HG02588 (cell line): ENCODE results near the gene PAPPA.

Source experiments
- ATAC-seq: cut with Tn5 transposase; IDR thresholded peaks from one replicate; pipeline ENCODE4 v1.9.1; 2021; ENCODE audit warnings: mild to moderate bottlenecking, moderate library complexity; ENCODE audit not compliant: unreplicated experiment

The PAPPA gene

DNA sequence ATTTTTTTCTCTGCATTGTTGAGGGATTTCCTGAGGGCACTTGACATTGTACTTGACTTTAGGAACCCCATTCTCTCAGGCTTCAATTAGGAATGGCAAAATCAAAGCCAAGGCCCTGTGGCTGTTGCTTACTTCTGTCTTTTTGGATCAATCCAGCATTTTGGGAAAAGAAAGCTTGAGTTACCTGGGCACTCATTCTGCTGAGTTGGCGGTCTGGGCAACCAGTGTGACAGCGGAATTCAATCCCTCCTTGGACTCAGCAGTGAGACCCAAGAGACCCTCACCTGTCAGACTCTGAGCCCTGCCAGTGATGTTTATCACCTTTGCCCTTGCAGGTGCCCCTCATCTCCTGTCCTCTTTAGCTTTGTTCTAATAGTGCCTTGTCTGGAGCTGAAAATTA lies 225.3 kb downstream of the PAPPA start:
- ATAC-seq = no peak

DNA sequence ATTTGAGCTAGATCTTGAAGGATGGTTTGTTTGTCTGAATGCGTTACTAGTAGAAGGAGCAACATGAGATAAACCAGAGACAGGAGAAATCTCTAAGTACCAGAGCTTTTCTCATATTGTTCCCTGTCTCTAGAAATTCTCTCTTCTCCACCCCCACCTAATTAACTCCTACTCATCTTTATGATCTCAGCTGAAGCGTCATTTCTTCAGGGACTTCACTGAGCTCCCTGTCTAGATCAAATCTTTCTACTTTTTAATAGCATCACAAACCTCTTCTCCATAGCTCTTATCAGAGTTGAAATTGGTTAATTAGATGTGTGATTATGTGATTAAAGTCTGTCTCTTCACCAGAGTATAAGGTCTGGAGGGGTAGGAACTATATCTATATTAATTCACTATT lies 226.2 kb downstream of the PAPPA start:
- no peak for ATAC-seq

DNA sequence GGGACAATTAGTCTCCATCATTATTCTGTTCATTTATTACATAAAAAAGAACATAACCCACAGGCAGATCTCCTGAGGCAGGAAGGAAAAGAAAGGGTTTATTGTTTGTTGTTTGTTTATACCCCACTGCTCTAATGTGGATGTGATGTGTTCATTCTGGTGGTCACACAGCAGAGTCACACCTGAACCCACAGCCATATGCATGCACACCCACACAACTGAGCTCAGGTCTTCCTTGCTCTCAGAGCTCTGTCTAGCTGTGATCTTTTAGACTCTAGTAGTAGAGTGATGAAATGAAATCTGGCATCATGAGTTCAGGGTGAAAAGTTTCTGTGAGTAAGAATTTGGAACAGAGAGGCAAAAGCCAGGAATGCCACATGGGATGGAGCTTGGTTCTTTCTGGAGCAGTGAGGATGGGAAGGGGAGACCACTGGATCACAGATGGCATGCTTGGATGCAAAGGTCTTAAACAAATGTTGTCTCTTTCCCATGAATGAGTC lies 227.0 kb downstream of the PAPPA start:
- ATAC-seq = no peak

DNA sequence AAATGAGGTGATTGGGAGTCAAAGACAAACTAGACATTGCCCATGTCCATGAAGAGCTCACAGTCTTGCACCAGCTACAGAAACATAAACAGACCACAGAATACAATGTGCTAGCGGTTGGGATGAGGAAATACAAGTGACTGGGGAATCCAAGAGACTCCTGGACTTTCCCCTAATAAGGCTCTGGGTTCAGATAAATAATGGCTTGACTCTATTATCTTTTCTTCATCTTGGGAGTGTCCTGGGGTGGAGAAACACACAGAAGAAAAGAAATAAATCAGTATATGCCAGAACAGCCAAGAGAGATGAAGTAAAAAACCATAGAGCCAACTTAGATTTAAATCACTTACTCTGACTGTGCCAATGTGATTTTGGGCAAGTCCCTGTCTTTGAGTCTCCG lies 227.8 kb downstream of the PAPPA start:
- ATAC-seq = no peak

DNA sequence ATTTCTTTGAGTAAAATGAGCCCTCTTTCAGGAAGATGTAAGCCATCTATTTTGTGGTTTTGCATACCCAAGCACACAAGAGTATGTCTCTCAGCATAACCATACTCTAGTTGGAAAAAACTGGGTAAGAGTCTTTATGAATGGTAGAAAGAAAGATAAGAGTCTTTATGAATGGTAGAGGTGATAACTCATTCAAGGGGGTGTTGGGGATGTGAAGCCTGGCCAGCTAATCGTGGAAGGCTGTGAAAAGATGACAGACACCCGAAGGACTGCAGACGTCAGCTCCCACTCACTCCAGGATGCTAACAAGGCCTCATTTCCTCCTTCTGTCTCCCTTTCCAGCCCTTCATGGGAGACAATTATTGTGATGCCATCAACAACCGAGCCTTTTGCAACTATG lies 228.5 kb downstream of the PAPPA start:
- no peak for ATAC-seq

DNA sequence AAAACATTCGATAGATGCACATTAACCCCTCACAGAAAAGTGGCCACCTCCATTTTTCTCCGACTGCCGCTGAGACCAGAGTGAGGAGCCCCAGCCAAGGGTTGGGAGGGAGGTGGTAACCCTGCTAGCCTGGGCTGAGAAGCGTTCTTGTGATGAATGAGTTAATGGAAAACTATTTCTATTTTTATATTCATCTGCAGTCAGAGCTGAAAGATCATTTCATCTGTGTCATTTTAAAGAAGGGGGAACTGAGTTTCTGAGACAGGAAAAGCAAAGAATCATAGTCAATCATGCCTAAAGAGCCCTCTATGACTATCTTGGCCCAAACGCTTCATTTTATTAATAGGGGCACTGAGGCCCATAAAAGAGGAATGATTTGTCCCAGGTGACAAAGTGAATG lies 229.5 kb downstream of the PAPPA start:
- no peak for ATAC-seq

DNA sequence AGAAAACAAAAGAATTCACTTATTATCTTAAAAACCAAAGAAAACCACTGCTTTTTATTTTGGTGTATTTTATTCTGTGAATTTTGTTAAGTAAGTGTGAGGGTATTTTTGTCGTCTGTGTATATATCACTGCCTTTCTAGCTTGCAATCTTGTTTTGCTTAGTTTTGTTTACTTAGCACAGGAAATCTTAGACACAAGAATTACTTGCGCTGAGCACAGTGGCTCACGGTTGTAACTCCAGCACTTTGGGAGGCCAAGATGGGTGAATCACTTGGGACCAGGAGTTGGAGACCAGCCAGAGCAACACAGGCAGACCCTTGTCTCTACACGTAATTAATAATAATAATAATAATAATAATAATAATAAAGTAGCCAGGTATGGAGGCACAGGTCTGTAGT lies 230.3 kb downstream of the PAPPA start:
- ATAC-seq = no peak

DNA sequence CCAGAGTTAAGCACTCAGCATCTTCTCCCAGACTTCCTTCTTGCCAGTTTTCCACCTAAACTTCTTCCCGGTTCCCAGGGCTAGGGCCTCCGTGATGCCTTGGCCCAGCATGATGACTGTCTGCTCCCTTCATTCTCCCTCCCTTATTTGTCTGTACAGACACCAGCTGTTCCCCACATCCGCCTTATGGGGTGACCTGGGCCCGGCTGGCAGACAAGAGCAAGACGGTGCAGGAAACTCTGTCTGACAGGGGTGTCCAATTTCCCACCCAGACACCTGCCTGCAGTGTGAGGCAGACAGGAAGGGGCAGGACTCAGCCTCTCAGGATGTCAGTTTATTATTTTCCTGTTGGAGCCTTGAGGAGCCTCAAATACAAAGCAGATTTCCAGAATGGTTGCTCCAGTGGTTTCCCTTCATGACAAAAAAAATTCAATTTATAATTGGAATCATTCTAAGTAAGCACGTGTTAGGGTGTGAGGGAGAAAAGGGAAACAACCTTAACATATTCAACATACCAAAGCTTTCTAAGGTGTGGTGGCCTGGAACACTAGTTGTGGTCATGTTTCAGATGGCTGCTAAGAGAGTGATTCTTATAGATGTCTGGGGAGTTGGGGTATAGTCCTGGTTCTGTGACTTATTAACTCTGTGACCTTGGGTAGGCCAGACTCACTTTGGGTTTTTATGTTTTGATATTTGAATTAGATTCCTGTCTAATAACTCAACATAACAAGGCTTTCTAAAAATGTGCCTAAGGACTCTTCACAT lies 234.5 kb downstream of the PAPPA start:
- peak; percentile 40 for ATAC-seq

DNA sequence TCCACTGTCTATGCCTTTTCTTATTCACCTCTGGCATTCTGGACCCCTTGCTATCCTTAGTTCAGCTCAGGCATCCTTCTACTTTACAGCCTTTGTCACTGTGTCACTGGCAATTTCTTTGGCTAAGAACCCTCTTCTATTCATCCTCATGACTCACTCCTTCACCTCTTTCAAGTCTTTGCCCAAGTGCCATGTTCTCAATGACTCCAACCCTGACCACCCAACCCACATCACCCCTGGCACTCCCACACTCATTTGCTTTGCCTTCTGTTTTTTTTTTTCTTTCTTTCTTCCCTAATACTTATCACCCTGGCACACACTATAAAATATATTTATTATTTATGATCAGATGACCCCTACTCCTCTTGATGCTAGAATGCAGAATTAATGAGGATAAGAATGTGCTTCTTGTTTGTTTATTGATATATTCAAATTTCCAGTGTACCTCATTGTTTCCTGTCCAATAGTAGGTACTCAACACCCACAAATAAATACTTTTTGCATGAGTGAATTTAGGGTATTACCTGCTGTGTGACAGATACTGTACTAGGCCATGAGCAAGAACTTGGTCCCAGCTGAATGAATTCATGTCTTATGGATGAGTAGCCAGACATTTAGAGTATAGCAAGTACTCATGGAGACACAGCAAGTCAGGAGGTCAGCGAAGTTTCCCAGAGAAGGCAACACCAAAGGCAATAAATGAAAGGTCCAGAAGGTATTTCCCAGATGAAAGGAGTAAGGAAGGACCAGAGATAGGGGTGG lies 236.1 kb downstream of the PAPPA start:
- no peak for ATAC-seq

DNA sequence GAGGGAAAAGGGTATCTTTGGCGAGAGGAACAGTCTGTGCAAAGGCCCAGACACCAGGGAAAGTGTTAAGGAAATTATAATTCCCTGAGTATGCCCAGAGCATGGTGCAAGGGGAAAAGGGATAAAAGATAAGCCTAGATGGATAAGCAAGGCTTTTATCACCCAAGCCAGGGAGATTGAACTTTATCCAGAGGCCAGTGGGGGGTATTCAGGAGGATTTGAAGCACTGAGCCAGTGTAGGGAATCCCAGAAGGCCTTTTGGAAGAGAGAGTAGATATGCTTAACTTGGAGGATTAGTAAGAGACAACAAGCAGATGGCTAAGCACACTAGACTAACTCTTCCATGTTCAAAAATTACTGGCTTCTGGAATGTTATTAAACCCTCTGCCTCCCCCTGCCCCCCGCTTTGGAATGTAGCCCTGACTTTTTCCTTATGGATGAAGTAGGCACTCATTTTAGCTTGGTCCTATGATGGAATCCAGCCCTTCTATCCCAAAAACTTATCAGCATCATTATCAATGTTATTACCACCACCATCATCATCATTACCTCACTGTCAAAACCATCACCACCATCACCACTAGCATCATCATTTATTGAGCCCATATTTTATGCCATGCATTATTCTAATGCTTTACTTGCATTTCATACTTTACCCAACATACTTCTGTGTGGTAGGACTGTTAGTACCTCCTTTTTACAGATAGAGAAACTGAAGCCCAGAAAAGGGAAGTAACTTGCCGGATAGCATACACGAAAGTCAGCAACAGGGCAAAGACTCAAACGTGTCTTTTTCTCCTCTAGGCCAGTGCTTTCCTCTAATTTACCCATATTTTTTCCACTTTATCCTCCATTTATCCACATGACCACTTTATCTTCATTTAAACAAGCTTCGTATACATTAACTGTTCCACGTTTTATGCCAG lies 237.0 kb downstream of the PAPPA start:
- peak; percentile 70 for ATAC-seq

DNA sequence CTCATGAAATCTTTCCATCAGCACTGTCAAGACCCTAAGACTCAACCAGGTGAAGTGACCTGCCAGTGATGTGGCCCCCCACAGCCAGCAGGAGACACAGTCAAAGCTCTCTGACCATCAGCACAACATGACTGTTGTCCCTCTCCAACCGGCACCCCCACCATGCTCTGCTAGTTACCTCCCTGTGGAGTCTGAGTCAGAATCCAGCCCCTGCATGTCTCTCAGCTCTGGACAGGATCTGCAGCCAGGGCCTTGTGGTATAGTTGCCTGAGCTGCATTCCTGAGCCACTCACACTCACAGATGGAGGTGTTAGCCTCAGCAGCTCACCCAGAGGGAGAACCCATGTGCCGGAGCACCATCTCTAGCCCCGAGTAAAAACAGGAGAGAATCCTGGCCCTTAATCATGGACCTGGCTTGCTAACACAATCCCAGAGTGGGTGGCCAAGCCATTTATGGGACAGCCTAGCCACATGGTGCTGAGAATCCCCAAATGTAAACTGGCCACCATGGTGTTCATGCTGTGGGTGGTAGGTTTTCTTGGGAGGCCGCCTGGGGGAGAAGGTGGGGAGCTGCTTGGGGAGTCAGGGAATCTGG lies 237.8 kb downstream of the PAPPA start:
- no peak for ATAC-seq

DNA sequence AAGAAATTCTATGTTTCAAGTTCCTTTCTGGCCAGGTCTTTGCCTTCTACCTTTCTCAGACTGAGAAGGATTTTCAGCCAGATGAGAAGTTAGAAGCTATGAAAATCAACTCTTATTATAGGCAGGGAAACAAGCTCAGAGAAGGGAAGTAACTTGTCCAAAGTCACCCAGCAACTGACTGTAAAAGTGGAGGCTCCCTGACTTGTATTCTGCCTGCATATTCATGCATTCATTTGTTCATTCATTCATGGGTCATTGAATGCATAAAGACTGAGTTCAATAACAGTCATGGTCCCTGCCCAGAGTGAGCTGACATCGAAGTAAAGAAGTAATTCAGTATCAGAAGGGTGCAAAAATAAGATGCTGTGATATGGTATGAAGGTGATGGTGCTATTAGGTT lies 239.6 kb downstream of the PAPPA start:
- ATAC-seq = no peak

DNA sequence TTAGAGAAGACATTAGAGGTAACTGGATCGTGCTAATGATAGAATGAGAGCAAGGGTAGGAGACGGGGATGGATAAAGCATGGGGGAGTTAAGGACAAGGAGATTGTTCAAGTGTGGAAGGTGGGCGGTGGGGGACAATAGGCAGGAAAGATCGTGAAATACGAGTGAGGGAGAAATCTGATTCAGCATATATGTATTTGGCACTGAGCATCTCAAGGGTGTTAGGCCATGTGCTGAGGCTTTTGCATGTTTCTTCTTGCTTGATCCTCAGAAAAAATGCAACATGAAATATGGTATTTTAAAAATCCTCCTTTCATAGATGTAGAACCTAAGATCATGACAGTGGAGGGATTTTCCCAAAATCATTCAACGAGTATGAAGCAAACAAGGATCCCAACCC lies 240.5 kb downstream of the PAPPA start:
- no peak for ATAC-seq

DNA sequence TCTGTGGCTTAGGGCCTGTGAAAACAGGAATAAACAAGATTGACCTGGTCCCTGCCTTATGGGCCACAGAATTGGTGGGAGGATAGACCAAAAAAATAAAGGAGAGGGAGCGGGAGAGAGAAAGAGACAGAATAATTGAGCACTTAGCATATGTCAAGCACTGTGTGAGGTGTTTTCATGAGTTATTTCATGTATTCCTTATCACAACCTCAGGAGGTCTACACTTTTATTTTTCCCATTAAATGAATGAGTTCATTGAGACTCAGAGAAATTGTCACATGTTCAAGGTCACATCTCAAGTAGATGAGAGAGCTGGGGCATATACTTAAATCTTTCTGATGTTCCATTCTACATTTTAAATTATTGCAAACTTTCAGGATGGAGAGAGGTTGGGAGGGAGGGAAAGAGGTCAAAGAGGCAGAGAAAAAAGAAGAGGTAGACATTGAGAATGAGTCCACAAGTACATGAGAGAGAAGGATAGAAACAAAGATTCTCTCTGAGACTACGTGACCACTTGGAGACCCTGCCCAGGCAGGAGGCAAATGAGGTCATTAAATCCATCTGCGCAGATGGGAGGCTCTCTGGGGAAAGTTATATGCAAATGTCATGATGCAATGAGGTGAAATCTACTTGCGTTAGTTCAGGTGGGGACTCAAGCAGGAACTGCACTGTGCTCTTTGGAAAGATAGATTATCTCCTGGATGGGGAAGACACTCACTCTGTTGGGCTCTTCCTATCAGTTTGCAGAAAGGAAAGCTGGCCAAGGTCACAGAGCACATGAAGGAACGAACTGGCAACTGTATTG lies 241.5 kb downstream of the PAPPA start:
- ATAC-seq = no peak

DNA sequence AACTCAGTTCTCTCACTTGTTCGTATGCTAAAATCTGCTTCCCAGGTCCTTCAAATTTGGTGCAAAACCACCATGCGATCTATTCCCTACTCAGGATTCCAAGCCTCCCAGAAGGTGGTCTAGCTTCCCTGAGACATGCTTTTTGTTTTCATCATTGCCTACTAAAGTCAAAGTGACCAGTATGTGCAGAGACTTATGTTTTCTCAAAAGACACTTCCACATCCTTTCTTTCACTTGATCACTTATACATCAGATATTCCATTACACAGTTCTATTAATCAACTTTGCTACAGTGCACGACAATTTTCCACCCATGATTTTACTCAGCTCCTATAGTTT lies 242.1 kb downstream of the PAPPA start:
- ATAC-seq = no peak

DNA sequence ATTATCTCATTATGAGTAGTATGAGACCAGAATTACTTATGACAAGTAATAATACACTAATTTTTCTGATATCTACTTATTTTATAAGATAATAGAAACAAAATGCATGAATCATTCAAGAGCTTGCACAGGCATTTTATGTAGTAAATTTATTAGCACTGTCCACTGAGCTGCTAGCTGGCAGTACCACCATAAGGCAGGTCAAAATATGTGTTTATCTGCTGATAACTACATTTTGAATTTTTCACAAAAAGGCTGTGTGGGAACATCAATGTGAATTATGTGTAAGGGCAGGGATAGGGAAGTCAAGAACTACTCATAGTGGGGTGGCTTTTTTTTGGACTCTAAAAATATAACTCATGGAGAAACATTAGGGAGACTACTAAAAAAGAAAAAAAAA lies 249.6 kb downstream of the PAPPA start:
- ATAC-seq = no peak

DNA sequence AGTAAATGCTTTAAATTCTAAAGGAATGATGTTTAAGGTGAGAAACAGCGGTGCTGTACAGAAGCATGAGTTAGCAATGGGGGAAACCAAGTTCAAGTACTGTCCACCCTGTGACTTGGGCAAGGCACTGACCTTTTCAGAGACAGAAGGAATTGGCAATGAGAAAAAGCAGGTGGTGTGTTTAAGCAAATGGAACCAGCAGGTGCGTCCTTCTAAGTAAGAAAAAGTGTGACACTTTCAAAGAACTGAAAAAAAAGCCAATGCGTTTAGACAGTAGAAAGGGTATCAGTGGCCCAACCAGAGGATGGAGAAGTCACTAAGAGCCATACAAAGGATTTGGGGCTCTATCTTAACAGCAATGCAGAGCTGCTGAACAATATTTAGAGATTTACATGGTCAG lies 250.6 kb downstream of the PAPPA start:
- no peak for ATAC-seq

DNA sequence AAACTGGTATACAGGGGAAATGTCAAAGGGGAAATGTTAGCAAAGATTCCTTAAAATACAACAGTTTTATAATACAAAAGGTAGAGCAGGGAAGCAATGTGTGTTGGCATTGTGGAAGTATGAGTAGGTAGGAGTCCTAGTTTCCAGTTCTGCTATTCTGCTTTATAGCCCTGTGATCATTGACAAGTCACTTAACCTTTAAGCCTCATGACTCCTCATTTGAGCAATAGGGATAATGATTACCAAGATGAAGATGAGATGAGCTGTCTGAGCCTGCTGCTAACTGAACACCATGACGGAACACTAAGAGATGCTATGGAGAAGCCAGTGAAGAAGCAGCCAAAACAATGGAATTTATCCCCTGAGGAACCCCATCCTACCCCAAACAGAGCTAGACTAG lies 251.7 kb downstream of the PAPPA start:
- no peak for ATAC-seq

DNA sequence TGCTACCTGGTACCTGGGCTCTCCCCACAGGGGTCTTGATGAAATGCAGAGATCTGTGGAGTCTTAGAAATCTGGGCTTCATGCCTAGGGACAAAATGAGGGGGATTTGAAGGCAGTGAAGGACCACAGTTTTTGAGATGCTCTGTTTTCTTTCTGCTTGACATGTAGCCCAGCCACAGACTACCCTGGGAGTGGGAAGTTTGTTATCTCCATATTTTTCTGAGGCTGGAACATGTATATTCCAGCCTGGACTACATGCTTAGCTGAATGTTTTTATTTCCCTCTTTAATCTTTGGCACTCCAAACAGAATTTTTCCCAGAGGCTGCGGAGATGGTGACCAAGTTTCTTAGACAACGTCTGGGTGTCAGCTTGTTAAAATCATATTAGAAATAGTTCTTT lies 252.9 kb downstream of the PAPPA start:
- ATAC-seq = no peak

DNA sequence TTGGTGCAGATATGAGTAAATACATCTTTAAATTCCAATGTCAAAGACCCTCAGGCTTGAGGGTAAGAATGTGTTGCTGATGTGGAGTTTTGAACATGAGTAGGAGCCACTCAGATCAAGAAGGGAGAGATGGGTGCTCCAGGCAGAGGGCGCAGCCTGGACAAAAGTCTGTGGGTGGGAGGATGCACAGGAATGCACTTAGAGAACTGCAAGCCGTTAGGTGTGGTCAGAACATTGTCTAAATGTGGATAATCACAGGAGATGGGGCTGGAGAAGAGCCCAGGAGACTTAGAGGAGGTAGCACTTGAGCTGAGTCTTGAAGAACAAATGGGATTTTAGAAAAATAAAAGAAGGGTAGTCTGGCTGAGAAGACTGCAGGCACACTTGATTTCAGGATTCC lies 255.5 kb downstream of the PAPPA start:
- ATAC-seq = no peak
